HG02610 (cell line): ENCODE measurements around the gene MCTP2.
A peak's percentile ranks its signal among the peaks of the same experiment; 100 is the strongest.

Source experiments
- ATAC-seq: cut with Tn5 transposase; IDR thresholded peaks from one replicate; pipeline ENCODE4 v1.9.1; 2021; ENCODE audit warnings: mild to moderate bottlenecking, moderate library complexity; ENCODE audit not compliant: unreplicated experiment

The MCTP2 gene

DNA sequence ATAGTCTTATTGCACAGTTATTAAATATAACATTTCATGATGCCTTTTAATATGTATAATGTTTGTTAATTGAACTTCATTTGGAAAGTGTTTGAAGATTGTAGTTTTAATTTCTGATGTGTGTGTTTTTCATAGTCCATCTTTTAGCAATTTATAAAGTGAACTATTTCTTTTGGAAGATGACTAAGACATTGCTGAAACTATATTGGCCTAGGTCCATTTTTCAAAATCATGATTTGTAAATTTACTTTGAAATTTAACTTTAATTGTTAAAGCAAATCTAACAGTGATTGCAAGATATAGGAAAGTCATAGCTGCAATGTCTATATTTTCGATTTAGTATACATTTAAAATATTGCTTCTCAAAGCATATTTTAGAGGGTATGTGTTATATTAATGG is 30.8 kb downstream of the MCTP2 start:
- no peak for ATAC-seq

DNA sequence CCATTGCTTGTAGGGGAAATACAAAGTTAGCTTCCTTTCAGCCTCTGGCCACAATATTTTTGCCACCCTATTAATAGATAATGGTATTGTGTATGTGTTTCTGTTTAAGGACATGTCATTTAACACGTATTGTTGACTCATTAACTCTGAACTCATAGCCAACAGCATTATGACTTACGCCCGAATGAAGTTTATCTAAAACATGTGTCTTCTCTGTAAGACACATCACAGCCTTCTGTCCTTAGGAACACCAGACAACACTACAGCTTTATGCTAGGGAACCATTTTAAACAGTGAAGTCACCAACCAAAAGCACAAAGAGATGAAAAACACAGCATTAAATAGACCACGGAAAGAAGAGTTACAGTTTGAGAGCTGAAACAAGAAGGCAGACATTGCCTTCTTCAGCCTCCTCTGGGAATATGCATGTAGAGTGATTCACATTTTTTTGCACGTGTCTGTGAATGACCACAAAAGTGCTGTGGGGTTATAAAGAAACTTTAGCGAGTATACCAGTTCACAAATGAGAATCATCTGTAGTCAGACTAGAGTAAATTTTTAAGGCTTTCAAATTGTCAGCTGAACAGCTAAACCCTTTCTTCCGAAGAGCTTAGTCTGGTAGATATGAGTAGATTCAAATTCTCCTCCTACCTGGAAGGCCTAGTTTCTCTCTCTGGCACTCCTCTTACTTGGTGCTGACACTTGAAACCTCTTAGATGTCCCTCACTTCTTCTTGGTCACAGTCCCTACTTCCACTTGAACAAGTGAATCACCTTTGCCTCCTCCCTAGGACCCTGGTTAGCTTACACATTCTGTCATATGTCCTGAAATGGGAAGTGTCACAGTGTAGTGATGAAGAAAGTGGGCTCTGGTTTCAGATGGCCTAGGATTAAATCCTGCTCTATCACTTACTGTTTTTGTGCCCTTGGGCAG is 32.2 kb downstream of the MCTP2 start:
- peak; percentile 65 for ATAC-seq

DNA sequence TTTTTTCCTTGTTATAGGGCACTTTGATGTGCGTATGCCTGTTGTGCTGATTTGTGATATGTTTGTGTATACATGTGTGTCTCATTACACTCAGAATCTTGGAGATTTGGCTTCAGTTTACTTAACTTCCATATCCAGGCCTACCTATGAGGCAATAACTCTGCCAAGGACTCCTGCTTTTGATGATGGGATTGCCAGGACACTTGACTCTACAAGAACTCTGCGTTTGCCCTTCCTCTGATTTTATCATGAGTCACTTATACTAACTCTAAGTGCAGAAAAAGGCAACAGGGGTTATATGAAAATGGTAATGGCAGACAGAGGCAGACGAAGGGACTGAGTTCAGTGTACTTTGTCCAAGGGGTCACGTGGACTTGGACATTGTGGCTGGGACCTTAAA is 33.6 kb downstream of the MCTP2 start:
- no peak for ATAC-seq

DNA sequence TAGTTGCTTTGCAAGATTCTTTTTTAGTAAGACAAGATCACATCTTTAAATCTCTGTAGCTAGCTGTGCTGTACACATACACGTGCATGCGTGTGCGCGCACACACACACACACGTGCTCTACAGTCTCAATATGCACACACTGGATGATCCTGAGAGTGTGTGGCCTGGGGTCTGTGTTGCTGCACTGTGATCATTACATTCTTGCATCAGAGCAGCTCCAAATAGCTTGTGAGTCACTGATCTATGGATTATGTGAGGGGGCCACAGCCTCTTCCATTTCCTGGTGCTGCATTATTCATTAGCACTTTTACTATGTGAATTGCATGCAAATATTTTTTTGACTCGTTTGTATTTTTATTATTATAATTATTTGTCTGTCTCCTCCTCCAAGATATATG is 34.6 kb downstream of the MCTP2 start:
- no peak for ATAC-seq

- no peak for ATAC-seq
Observed at GRCh38 chr15:94266789-94267188, 35.4 kb downstream of the MCTP2 start.

DNA sequence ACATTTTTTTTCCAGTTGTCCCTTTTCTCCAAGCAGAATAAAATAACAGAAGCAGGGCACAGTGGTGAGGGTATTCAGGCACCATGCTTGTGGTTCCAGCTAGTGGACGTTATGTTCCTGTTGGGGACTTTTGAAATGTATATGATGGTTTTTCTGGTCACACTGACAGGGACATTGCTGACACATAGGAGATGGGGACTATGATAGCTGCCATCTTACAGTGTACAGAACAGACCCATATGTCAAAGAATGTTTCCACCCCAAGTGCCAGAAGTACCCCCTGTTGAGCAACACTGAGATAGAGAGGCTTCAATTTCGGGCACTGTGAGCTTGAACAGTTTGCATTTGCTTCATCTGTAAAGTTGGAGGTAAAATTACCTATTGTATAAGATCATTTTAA is 38.6 kb downstream of the MCTP2 start:
- ATAC-seq: no peak

GRCh38 chr15:94270570-94270969 is 39.2 kb downstream of the MCTP2 start:
- no peak for ATAC-seq

DNA sequence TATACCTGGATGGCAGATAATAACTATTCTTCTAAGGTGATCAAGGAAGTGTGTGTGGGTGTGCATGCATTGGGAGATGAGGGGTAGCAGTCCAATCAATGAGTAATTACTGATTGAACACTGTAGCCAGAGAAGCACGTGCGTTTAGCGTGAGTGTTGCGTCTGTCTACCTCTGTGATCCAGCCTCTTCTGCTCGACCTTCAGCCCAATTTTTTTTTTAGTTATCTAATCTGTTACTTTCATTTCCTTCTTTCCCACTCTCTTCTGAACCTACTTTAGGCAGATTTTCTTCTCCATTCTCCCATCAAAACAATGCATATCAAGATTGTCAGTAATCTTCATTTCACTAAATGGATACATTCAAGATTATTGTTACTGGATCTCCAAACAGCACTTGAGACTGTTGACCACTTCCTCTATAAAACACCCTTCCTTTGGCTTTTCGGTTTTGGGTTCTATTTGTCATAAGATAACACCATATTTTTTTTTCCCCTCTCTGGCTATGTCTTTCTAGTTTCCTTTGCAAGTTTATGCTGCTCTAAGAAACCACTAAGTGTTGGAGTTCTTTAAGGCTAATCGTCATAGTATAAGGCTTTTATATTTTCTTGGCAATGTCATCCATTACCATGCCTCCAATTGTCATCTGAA is 41.0 kb downstream of the MCTP2 start:
- ATAC-seq: peak; percentile 75

- ATAC-seq: no peak
Observed at GRCh38 chr15:94273826-94274225, 42.5 kb downstream of the MCTP2 start.

DNA sequence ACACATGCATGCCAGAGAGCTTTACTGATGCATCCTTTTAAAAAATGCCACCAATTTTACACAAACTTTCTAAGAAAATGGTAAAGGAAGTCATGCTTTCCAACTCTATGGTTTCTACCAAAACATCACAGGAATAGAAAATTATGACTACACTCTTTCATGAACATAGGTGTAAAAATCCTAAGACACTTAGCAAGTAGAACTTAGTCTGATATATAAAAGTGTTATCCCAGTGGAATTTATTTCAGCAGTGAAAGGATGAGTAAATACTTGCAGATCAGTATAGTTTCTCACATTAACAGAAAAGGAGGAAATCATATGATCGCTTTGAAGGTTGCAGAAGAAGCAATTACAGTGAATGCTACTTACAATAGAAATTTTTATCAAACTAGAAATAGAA is 43.4 kb downstream of the MCTP2 start:
- ATAC-seq: no peak

- ATAC-seq: peak; percentile 54
Observed at GRCh38 chr15:94277485-94277884, 46.1 kb downstream of the MCTP2 start.

- no peak for ATAC-seq
Observed at GRCh38 chr15:94279736-94280135, 48.4 kb downstream of the MCTP2 start.

DNA sequence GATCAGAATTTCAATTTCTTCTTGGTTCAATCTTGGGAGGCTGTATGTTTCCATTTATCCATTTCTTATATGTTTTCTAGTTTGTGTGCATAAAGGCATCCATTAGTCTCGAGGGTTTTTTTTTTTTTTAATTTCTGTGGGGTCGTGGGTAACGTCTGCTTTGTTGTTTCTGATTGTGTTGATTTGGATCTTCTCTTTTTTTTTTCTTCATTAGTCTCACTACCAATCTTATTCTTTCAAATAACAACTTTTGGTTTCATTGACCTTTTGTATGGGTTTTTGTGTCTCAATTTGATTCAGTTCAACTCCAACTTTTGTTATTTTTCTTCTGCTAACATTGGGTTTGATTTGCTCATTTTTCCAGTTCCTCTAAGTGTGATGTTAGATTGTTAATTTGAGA is 48.9 kb downstream of the MCTP2 start:
- no peak for ATAC-seq

- ATAC-seq: no peak
Observed at GRCh38 chr15:94282269-94283250, 51.2 kb downstream of the MCTP2 start.

DNA sequence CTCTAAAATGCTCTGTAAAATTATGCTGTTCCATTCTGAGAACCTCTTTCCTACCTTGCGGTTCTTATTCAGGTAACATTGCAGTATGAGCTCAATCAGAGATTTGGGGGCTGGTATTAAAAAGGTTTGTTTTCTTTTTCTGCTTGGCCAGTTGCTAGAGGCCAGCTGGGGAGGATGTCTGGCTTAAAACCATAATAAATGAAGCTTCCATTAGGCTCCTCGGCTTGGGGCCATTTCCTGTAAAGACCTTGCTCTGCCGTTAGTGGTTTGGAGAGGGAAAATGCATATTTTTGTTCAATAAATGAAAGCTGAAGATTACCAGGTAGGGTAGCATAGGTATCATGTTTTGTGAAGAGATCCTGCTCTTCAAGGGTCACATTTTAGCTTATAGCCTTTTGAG is 55.2 kb downstream of the MCTP2 start:
- ATAC-seq: no peak

DNA sequence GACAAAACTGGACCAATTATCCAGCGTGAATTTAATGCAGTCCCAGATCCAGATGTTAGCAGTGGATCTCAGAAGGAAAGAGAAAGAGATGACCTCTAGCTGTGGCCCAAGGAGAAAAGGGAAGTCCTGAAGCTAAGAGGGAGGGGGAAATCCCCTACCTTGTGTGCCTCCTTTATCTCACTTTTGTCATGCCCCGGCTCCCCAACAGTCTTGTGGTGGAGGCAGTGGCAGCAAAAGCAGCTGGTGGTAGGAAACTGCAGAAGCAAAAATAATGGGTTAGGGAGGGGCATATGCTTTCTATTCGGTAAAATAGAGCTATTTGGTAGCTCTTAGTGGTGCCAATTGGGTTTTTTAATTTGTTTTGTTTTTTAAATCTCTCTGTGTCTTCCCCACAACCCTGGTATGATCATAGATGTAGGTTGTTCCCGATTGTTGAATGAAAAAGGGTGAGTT is 56.5 kb downstream of the MCTP2 start:
- ATAC-seq: peak; percentile 97

GRCh38 chr15:94290730-94291129 is 59.4 kb downstream of the MCTP2 start:
- no peak for ATAC-seq

GRCh38 chr15:94293411-94294402 is 62.3 kb downstream of the MCTP2 start:
- no peak for ATAC-seq

GRCh38 chr15:94294556-94294955 is 63.2 kb downstream of the MCTP2 start:
- ATAC-seq: no peak

DNA sequence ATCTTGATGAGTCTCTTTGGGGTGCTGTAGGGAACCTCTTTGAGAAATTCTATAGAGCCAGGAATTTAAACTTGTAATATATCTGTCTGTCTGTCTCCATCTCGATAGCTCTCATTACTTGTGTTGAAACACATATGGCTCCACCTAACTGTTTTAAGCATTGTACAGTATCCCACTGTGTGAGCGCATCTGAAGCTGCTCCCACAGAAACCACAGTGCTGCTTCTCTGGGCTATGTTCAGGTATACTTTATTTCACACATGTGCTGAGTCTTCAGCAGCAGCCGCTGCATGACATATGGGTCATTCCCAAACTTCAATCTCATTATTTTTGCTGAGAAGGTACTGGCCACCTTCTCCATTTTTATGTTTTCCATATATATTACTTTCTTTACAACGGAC is 63.9 kb downstream of the MCTP2 start:
- ATAC-seq: no peak
